Smooth muscle cell of the brain vasculature (primary cell): ENCODE data around the gene SHPK.
A peak's percentile ranks its signal among the peaks of the same experiment; 100 is the strongest.

Experiments used
- DNase-seq: peaks from one replicate; pipeline ENCODE4 v3.0.0-alpha.2; 2012; ENCODE audit warnings: low read depth, low spot score

Gene SHPK

GRCh38 chr17:3660311-3660891, 24.4 kb upstream of the SHPK start:
- DNase-seq = no peak

- peak; percentile 54 for DNase-seq
These were observed 23.6 kb upstream of the SHPK start for GRCh38 chr17:3659541-3660111.

- no peak for DNase-seq
These were observed 22.9 kb upstream of the SHPK start for GRCh38 chr17:3658784-3659449.

- DNase-seq = no peak
These were observed 22.1 kb upstream of the SHPK start for GRCh38 chr17:3657874-3658783.

GRCh38 chr17:3657588-3657869, 21.5 kb upstream of the SHPK start:
- no peak for DNase-seq

- no peak for DNase-seq
These were observed 20.9 kb upstream of the SHPK start for GRCh38 chr17:3656755-3657587.

- no peak for DNase-seq
These were observed 20.3 kb upstream of the SHPK start for GRCh38 chr17:3656353-3656752.

- no peak for DNase-seq
These were observed 19.7 kb upstream of the SHPK start for GRCh38 chr17:3655766-3656165.

- no peak for DNase-seq
These were observed 11.9 kb upstream of the SHPK start for GRCh38 chr17:3647769-3648555.

- DNase-seq = no peak
These were observed 11.2 kb upstream of the SHPK start for GRCh38 chr17:3647251-3647650.

GRCh38 chr17:3645310-3645709, 9.3 kb upstream of the SHPK start:
- DNase-seq = no peak

- DNase-seq = no peak
These were observed 7.9 kb upstream of the SHPK start for GRCh38 chr17:3643889-3644349.

GRCh38 chr17:3641717-3642486, 5.9 kb upstream of the SHPK start:
- no peak for DNase-seq

- DNase-seq = no peak
These were observed 5.0 kb upstream of the SHPK start for GRCh38 chr17:3641014-3641413.

GRCh38 chr17:3639981-3640596, 4.0 kb upstream of the SHPK start:
- DNase-seq = no peak

- no peak for DNase-seq
These were observed 891 bp upstream of the SHPK start for GRCh38 chr17:3636908-3637373.

GRCh38 chr17:3635474-3636153, 436 bp downstream of the SHPK start:
- no peak for DNase-seq

- DNase-seq = no peak
These were observed 3.8 kb downstream of the SHPK start for GRCh38 chr17:3632287-3632686.

- DNase-seq = no peak
These were observed 5.3 kb downstream of the SHPK start for GRCh38 chr17:3630781-3631180.
